HepG2 (cell line): ENCODE results near the gene LIG4.
"Not testable (repeated sequence)": the region's sequence is repeated elsewhere in the genome, so short reads cannot be mapped to it uniquely, and the experiment has no call there.

Source experiments
- CTCF ChIP-seq: sonication (generic); formaldehyde crosslinking; IDR thresholded peaks from 2 replicates; pipeline ENCODE4 v1.5.0; 2020; ENCODE audit warnings: mild to moderate bottlenecking, missing genetic modification reagents, moderate library complexity
- GPBP1L1 ChIP-seq: sonication (generic); formaldehyde crosslinking; IDR thresholded peaks from 2 replicates; pipeline ENCODE4 v1.5.0; 2020; ENCODE audit warnings: mild to moderate bottlenecking, missing genetic modification reagents
- ZBTB21 ChIP-seq: sonication (generic); formaldehyde crosslinking; IDR thresholded peaks from 2 replicates; pipeline ENCODE4 v1.4.0; 2020; ENCODE audit warnings: missing genetic modification reagents
- ZFP36 ChIP-seq: fragments of 150-350 bp; IDR thresholded peaks from 2 replicates; pipeline ENCODE4 v1.6.1; 2018; ENCODE audit warnings: borderline replicate concordance, low read length, low read depth; ENCODE audit not compliant: partially characterized antibody
- ZNF143 ChIP-seq: sonication (generic); formaldehyde crosslinking; IDR thresholded peaks from 2 replicates; pipeline ENCODE4 v1.4.0; 2020; ENCODE audit warnings: missing genetic modification reagents

GRCh38 chr13:108217307-108218043 lies 2.1 kb upstream of the LIG4 start:
- TF ChIP-seq CTCF (CRISPR knock-in tag); ZFP36; ZBTB21; GPBP1L1 (CRISPR knock-in tag); ZNF143: not testable (repeated sequence)
